Measurements from ENCODE around the gene SMARCC2.
"Not testable (repeated sequence)": the region's sequence is repeated elsewhere in the genome, so short reads cannot be mapped to it uniquely, and the experiment has no call there.

SMARCC2 gene

GRCh38 chr12:56121204-56121870 lies 67.9 kb downstream of the SMARCC2 start:
- no peak for DNase-seq (ENCODE audit: low read depth in 2 of 2)

- no peak for DNase-seq (ENCODE audit: low read depth in 2 of 2)
Observed at GRCh38 chr12:56120158-56120846, 69.0 kb downstream of the SMARCC2 start.

GRCh38 chr12:56119361-56119796 lies 69.9 kb downstream of the SMARCC2 start:
- DNase-seq (ENCODE audit: low read depth in 2 of 2) = no peak

- no peak for DNase-seq (ENCODE audit: low read depth in 2 of 2)
Observed at GRCh38 chr12:56118688-56119357, 70.5 kb downstream of the SMARCC2 start.

GRCh38 chr12:56117778-56118687 lies 71.2 kb downstream of the SMARCC2 start, which contains the start of gene ZC3H10:
Gene ZC3H10, plus strand, starts transcription at chr12:56118266. Its CDS starts 2,297 bp downstream, at chr12:56120563.
- DNase-seq (ENCODE audit: low read depth in 2 of 2) = peak; percentile 94 to 96

- not testable (repeated sequence) for DNase-seq (ENCODE audit: low read depth in 2 of 2)
Observed at GRCh38 chr12:56117082-56117706, 72.1 kb downstream of the SMARCC2 start.

GRCh38 chr12:56116267-56117081 lies 72.8 kb downstream of the SMARCC2 start, which contains the start of gene RPL41:
Gene RPL41, plus strand, starts transcription at chr12:56116633.
- DNase-seq (ENCODE audit: low read depth in 2 of 2) = peak; percentile 92 to 94

GRCh38 chr12:56115329-56115728 lies 74.0 kb downstream of the SMARCC2 start:
- DNase-seq (ENCODE audit: low read depth in 2 of 2) = no peak

- DNase-seq (ENCODE audit: low read depth in 2 of 2) = no peak
Observed at GRCh38 chr12:56114084-56114483, 75.2 kb downstream of the SMARCC2 start.
